ENCODE data around the gene LPP.

DNA sequence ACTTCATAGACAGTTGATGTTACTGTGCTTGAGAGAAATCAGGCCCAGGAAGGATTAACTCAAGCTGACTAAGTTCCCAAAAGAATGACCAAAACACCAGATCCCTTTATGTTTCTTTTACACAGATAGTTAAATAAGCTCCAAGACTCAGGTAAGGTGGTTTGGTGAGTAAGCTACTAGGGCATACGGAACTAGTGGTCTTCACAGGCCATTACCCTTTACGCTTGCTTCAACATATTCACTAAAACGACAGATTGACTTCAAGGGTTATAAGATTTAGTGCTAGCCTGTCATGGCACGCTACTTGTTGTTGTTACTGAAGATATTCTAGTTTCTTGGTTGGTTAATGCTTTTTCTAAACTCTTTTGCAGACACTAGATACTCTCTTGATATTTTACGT lies 369.3 kb downstream of the LPP start:
- TF ChIP-seq, protein P1, sequence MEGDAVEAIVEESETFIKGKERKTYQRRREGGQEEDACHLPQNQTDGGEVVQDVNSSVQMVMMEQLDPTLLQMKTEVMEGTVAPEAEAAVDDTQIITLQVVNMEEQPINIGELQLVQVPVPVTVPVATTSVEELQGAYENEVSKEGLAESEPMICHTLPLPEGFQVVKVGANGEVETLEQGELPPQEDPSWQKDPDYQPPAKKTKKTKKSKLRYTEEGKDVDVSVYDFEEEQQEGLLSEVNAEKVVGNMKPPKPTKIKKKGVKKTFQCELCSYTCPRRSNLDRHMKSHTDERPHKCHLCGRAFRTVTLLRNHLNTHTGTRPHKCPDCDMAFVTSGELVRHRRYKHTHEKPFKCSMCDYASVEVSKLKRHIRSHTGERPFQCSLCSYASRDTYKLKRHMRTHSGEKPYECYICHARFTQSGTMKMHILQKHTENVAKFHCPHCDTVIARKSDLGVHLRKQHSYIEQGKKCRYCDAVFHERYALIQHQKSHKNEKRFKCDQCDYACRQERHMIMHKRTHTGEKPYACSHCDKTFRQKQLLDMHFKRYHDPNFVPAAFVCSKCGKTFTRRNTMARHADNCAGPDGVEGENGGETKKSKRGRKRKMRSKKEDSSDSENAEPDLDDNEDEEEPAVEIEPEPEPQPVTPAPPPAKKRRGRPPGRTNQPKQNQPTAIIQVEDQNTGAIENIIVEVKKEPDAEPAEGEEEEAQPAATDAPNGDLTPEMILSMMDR (IDR thresholded peaks at IDR 0.05; ENCODE audit: borderline replicate concordance, extremely low read depth, low read length, poor library complexity, severe bottlenecking) = no peak
- no peak for TF ChIP-seq EZH2 (IDR thresholded peaks at IDR 0.05; ENCODE audit: borderline replicate concordance, low read depth, low read length, severe bottlenecking)

Measured in DND-41 (cell line).